Measurements from ENCODE around the gene CCL27. TPM values are rescaled to one million over a fixed set of nuclear protein-coding genes. Genes with fewer than 3 reads are reported as not detected.

CCL27 gene
- total RNA-seq, 1 donor from 2014 or later, result 0.52 TPM

- Mint-ChIP-seq H3K4me3 (ENCODE audit: unreplicated experiment) (peak overlapping the region; percentile 87), H3K27me3 (ENCODE audit: low read depth, unreplicated experiment) (peaks cover 5% of the 10 kb centered on the region), H3K9me3 (ENCODE audit: unreplicated experiment) (no peaks in the 10 kb centered on the region), H3K4me1 (ENCODE audit: low read depth, unreplicated experiment) (peaks cover 29% of the 10 kb centered on the region), H3K36me3 (ENCODE audit: low read depth, unreplicated experiment) (peaks cover 10% of the 10 kb centered on the region), H3K27ac (ENCODE audit: unreplicated experiment) (peak overlapping the region; percentile 90)
- Histone ChIP-seq H3K36me3 (ENCODE audit: insufficient read depth, low read length) (no peaks in the 10 kb centered on the region), H3K4me2 (ENCODE audit: low read length) (peak overlapping the region; percentile 86), H3K9me3 (ENCODE audit: insufficient read depth, low read depth, low read length) (no peaks in the 10 kb centered on the region), H3K27ac (ENCODE audit: low read depth, low read length) (no peak overlapping the region), H2AFZ (ENCODE audit: low read depth, low read length) (no peak overlapping the region), H3K27me3 (ENCODE audit: insufficient read depth, low read length) (no peaks in the 10 kb centered on the region), H3K9ac (ENCODE audit: low read length) (peak overlapping the region; percentile 60), H3K4me1 (ENCODE audit: insufficient read depth, low read length) (peaks cover 27% of the 10 kb centered on the region), H3K79me2 (ENCODE audit: insufficient read depth, low read length) (no peaks in the 10 kb centered on the region), H3K4me3 (ENCODE audit: insufficient read depth, low read depth, low read length) (no peak overlapping the region), H4K20me1 (ENCODE audit: insufficient read depth, low read length) (no peaks in the 10 kb centered on the region)
- FAIRE-seq (no peak), DNase-seq (ENCODE audit: low read depth) (peak; percentile 32)
- no peak for TF ChIP-seq EZH2 (IDR thresholded peaks at IDR 0.05; ENCODE audit: insufficient read depth, low read length)
- TF ChIP-seq, protein P1, sequence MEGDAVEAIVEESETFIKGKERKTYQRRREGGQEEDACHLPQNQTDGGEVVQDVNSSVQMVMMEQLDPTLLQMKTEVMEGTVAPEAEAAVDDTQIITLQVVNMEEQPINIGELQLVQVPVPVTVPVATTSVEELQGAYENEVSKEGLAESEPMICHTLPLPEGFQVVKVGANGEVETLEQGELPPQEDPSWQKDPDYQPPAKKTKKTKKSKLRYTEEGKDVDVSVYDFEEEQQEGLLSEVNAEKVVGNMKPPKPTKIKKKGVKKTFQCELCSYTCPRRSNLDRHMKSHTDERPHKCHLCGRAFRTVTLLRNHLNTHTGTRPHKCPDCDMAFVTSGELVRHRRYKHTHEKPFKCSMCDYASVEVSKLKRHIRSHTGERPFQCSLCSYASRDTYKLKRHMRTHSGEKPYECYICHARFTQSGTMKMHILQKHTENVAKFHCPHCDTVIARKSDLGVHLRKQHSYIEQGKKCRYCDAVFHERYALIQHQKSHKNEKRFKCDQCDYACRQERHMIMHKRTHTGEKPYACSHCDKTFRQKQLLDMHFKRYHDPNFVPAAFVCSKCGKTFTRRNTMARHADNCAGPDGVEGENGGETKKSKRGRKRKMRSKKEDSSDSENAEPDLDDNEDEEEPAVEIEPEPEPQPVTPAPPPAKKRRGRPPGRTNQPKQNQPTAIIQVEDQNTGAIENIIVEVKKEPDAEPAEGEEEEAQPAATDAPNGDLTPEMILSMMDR (IDR thresholded peaks at IDR 0.05; ENCODE audit: insufficient read depth, low read depth, low read length), result no peak
These were observed 9.0 kb downstream of the CCL27 start for GRCh38 chr9:34653151-34654072.

DNA sequence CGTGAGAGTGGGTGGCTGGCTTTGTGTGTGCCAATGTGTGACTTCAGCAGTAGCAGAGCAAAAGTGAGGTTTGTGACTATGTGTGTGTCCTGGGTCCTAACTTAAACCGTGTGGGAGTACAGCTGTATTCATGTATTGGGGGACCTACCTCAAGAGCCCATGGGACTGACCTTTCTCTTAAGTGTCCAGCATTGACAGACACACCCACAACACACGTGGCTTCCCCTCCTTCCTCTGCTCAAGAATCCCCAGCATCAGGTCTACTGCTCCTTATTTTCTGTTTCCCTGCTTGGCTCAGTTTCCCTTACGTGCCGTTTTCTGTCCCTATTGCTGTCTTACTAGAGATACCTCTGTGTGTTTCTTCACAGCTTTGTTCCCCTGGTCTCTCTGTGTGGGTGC lies 9.9 kb downstream of the CCL27 start:
- H3K9me3 Mint-ChIP-seq (ENCODE audit: unreplicated experiment), result no peaks in the 10 kb centered on the region
- no peaks in the 10 kb centered on the region for H3K9me3 ChIP-seq (ENCODE audit: insufficient read depth, low read depth, low read length)
- H3K27me3 ChIP-seq (ENCODE audit: insufficient read depth, low read length), result no peaks in the 10 kb centered on the region
- H3K79me2 ChIP-seq (ENCODE audit: insufficient read depth, low read length), result peaks cover 2% of the 10 kb centered on the region
- TF ChIP-seq, protein P1 (IDR thresholded peaks at IDR 0.05; ENCODE audit: insufficient read depth, low read depth, low read length), result no peak
- no peak for TF ChIP-seq EZH2 (IDR thresholded peaks at IDR 0.05; ENCODE audit: insufficient read depth, low read length)
- H2AFZ ChIP-seq (ENCODE audit: low read depth, low read length), result no peak overlapping the region
- H3K36me3 ChIP-seq (ENCODE audit: insufficient read depth, low read length), result no peaks in the 10 kb centered on the region
- FAIRE-seq (no peak), DNase-seq (ENCODE audit: low read depth) (no peak)
- H3K4me3 Mint-ChIP-seq (ENCODE audit: unreplicated experiment), result peak overlapping the region; percentile 87
- H4K20me1 ChIP-seq (ENCODE audit: insufficient read depth, low read length), result no peaks in the 10 kb centered on the region
- H3K9ac ChIP-seq (ENCODE audit: low read length), result peak overlapping the region; percentile 60
- peak overlapping the region; percentile 86 for H3K4me2 ChIP-seq (ENCODE audit: low read length)
- peak overlapping the region; percentile 49 for H3K4me3 ChIP-seq (ENCODE audit: insufficient read depth, low read depth, low read length)
- peaks cover 5% of the 10 kb centered on the region for H3K27me3 Mint-ChIP-seq (ENCODE audit: low read depth, unreplicated experiment)
- peaks cover 9% of the 10 kb centered on the region for H3K36me3 Mint-ChIP-seq (ENCODE audit: low read depth, unreplicated experiment)
- peak overlapping the region; percentile 90 for H3K27ac Mint-ChIP-seq (ENCODE audit: unreplicated experiment)
- H3K4me1 Mint-ChIP-seq (ENCODE audit: low read depth, unreplicated experiment), result peaks cover 36% of the 10 kb centered on the region
- H3K4me1 ChIP-seq (ENCODE audit: insufficient read depth, low read length), result peaks cover 27% of the 10 kb centered on the region
- no peak overlapping the region for H3K27ac ChIP-seq (ENCODE audit: low read depth, low read length)

All from astrocyte (in vitro differentiated cells and primary cell).